Smooth muscle cell (in vitro differentiated cells): ENCODE measurements around the gene WDR81. TPM values are rescaled to one million over a fixed set of nuclear protein-coding genes. Genes with fewer than 3 reads are reported as not detected.
"Not testable (repeated sequence)": the region's sequence is repeated elsewhere in the genome, so short reads cannot be mapped to it uniquely, and the experiment has no call there.

Source experiments
- DNase-seq: peaks from one replicate; lab custom pipeline; 2025; ENCODE audit not compliant: unreplicated experiment; lab: John Stamatoyannopoulos, UW
- H2AFZ ChIP-seq: fragments of 200-600 bp; sonication (generic); 2 replicates; pipeline ENCODE4 v1.6.0; 2016; ENCODE audit warnings: antibody characterized with exemption, low read depth, mild to moderate bottlenecking
- H3F3A ChIP-seq: fragments of 200-600 bp; sonication (generic); 2 replicates; pipeline ENCODE4 v1.6.0; 2017; ENCODE audit warnings: antibody characterized with exemption, low read depth
- H3K27ac ChIP-seq: fragments of 200-600 bp; sonication (generic); 2 replicates; pipeline ENCODE4 v1.5.1; 2016; ENCODE audit warnings: low read depth, mild to moderate bottlenecking
- H3K27me3 ChIP-seq: fragments of 200-600 bp; sonication (generic); 2 replicates; pipeline ENCODE4 v1.6.1; 2016; ENCODE audit warnings: low read depth, mild to moderate bottlenecking
- H3K36me3 ChIP-seq: fragments of 200-600 bp; sonication (generic); 2 replicates; pipeline ENCODE4 v1.5.1; 2016; ENCODE audit warnings: low read depth
- H3K4me1 ChIP-seq: fragments of 200-600 bp; sonication (generic); 2 replicates; pipeline ENCODE4 v1.5.1; 2016; ENCODE audit warnings: low read depth
- H3K4me2 ChIP-seq: fragments of 200-600 bp; sonication (generic); 2 replicates; pipeline ENCODE4 v1.6.0; 2016; ENCODE audit warnings: mild to moderate bottlenecking
- H3K4me3 ChIP-seq: fragments of 200-600 bp; sonication (generic); 2 replicates; pipeline ENCODE4 v1.5.1; 2016; ENCODE audit warnings: mild to moderate bottlenecking
- H3K79me2 ChIP-seq: fragments of 200-600 bp; sonication (generic); 2 replicates; pipeline ENCODE4 v1.6.0; 2016; ENCODE audit warnings: low read depth, mild to moderate bottlenecking
- H3K9ac ChIP-seq: fragments of 200-600 bp; sonication (generic); 2 replicates; pipeline ENCODE4 v1.6.0; 2016; ENCODE audit warnings: low read depth
- H3K9me3 ChIP-seq: fragments of 200-600 bp; sonication (generic); replicated peaks from 2 replicates; pipeline ENCODE4 v1.5.1; 2016; ENCODE audit warnings: low read depth
- H4K20me1 ChIP-seq: fragments of 200-600 bp; sonication (generic); 2 replicates; pipeline ENCODE4 v1.6.0; 2016; ENCODE audit warnings: low read depth
- CTCF ChIP-seq: fragments of 200-600 bp; sonication (generic); IDR thresholded peaks from 2 replicates; pipeline ENCODE4 v1.5.1; 2017; ENCODE audit warnings: borderline replicate concordance, mild to moderate bottlenecking, antibody characterized with exemption; ENCODE audit not compliant: insufficient read depth, poor library complexity, severe bottlenecking
- WGBS: methylation state at CpG from one replicate; pipeline ENCODE4 v1.1.7; 2016; ENCODE audit warnings: low lambda C conversion rate; 5-methylcytosine and 5-hydroxymethylcytosine counted together
- polyA plus RNA-seq: library from polyadenylated mRNA; unstranded; fragments of >200 nt; fragmentation: Nextera tagmentation; extraction: Ambion mirVana; gene quantifications from 2 replicates; pipeline ENCODE4 v1.2.1, GENCODE V29; 2016
- total RNA-seq: library from RNA; depleted of rRNA; stranded (reverse); fragments of >200 nt; gene quantifications from 2 replicates; pipeline ENCODE4 v1.2.3, GENCODE V29; 2014

The WDR81 gene
- total and polyA plus RNA-seq, 2 experiments from 2014 or later: 5.6 to 9.7 TPM

- Histone ChIP-seq H3K4me1 (peaks cover 11% of the 10 kb centered on the region), H3K4me2 (peak within 1 kb of the TSS; percentile 85), H2AFZ (peak within 1 kb of the TSS; percentile 64), H3K9ac (peak within 1 kb of the TSS; percentile 83), H3K4me3 (peak within 1 kb of the TSS; percentile 90), H3F3A (peaks cover 6% of the 10 kb centered on the region), H3K27me3 (no peaks in the 10 kb centered on the region), H3K79me2 (peaks cover 40% of the 10 kb centered on the region), H3K36me3 (peaks cover 23% of the 10 kb centered on the region), H3K27ac (peak within 1 kb of the TSS; percentile 68), H4K20me1 (peaks cover 45% of the 10 kb centered on the region), H3K9me3 (no peaks in the 10 kb centered on the region)
- WGBS: under 1% methylated on average over 70 of the region's 72 CpGs
- no peak for TF ChIP-seq CTCF
- DNase-seq: peak; percentile 89
Measured at GRCh38 chr17:1684378-1685189, 39.9 kb upstream of the WDR81 start, which contains the start of gene PRPF8. TSS of gene PRPF8 (minus strand) at chr17:1684867. CDS start at chr17:1684571, 296 bp downstream.

- H4K20me1 ChIP-seq: peaks cover 30% of the 10 kb centered on the region
- H2AFZ ChIP-seq: no peak overlapping the region
- H3K27me3 ChIP-seq: no peaks in the 10 kb centered on the region
- H3K9ac ChIP-seq: no peak overlapping the region
- DNase-seq: no peak
- no peak overlapping the region for H3K27ac ChIP-seq
- WGBS: 49% methylated on average over 7 of the region's 7 CpGs
- H3K36me3 ChIP-seq: peaks cover 10% of the 10 kb centered on the region
- H3K4me2 ChIP-seq: no peak overlapping the region
- no peak for TF ChIP-seq CTCF
- H3K4me1 ChIP-seq: peaks cover 11% of the 10 kb centered on the region
- peaks cover 6% of the 10 kb centered on the region for H3F3A ChIP-seq
- H3K4me3 ChIP-seq: no peak overlapping the region
- no peaks in the 10 kb centered on the region for H3K9me3 ChIP-seq
- H3K79me2 ChIP-seq: peaks cover 29% of the 10 kb centered on the region
Measured at GRCh38 chr17:1686086-1686485, 38.4 kb upstream of the WDR81 start.

GRCh38 chr17:1688405-1688804 is 36.1 kb upstream of the WDR81 start:
- H3K27me3 ChIP-seq, H2AFZ ChIP-seq, H3K9ac ChIP-seq, H3K4me1 ChIP-seq, H3K9me3 ChIP-seq, DNase-seq, H3F3A ChIP-seq, H3K79me2 ChIP-seq, H3K27ac ChIP-seq, H3K36me3 ChIP-seq, H3K4me3 ChIP-seq, H3K4me2 ChIP-seq, H4K20me1 ChIP-seq: not testable (repeated sequence)
- 86% methylated on average over 6 of the region's 6 CpGs for WGBS

GRCh38 chr17:1690544-1691221 is 33.8 kb upstream of the WDR81 start:
- Histone ChIP-seq H3K9ac (no peak overlapping the region), H4K20me1 (no peaks in the 10 kb centered on the region), H3K27me3 (no peaks in the 10 kb centered on the region), H3F3A (no peaks in the 10 kb centered on the region), H3K79me2 (no peaks in the 10 kb centered on the region), H3K4me2 (no peak overlapping the region), H2AFZ (no peak overlapping the region), H3K4me1 (no peaks in the 10 kb centered on the region), H3K9me3 (no peaks in the 10 kb centered on the region), H3K27ac (no peak overlapping the region), H3K4me3 (no peak overlapping the region), H3K36me3 (no peaks in the 10 kb centered on the region)
- 90% methylated on average over 4 of the region's 8 CpGs for WGBS
- no peak for DNase-seq
- no peak for TF ChIP-seq CTCF
